OCI-M2 (cell line): ENCODE data around the gene ANKDD1A.

Experiments used
- DNase-seq: peaks from one replicate; lab custom pipeline; 2025; ENCODE audit not compliant: unreplicated experiment; lab: John Stamatoyannopoulos, UW

Gene ANKDD1A

GRCh38 chr15:64960153-64960552 lies 48.5 kb downstream of the ANKDD1A start:
- no peak for DNase-seq

GRCh38 chr15:64961013-64961412 lies 49.3 kb downstream of the ANKDD1A start:
- no peak for DNase-seq

GRCh38 chr15:64969401-64969800 lies 57.7 kb downstream of the ANKDD1A start:
- no peak for DNase-seq

- DNase-seq, result no peak
These were observed 59.0 kb downstream of the ANKDD1A start for GRCh38 chr15:64970698-64971097.

- DNase-seq, result no peak
These were observed 63.7 kb downstream of the ANKDD1A start for GRCh38 chr15:64975390-64975789.

GRCh38 chr15:64979252-64979710 lies 67.6 kb downstream of the ANKDD1A start:
- no peak for DNase-seq

GRCh38 chr15:64981812-64982431 lies 70.2 kb downstream of the ANKDD1A start:
- DNase-seq, result no peak

- no peak for DNase-seq
These were observed 70.8 kb downstream of the ANKDD1A start for GRCh38 chr15:64982472-64982871.

GRCh38 chr15:64985366-64986033 lies 73.8 kb downstream of the ANKDD1A start:
- no peak for DNase-seq

- no peak for DNase-seq
These were observed 75.4 kb downstream of the ANKDD1A start for GRCh38 chr15:64987136-64987535.

- DNase-seq, result peak; percentile 20
These were observed 77.9 kb downstream of the ANKDD1A start, which contains the start of gene SPG21 for GRCh38 chr15:64989416-64990167. Gene SPG21 (minus strand): TSS chr15:64989914. CDS start chr15:64983569, 6,345 bp downstream.

- no peak for DNase-seq
These were observed 78.4 kb downstream of the ANKDD1A start for GRCh38 chr15:64990168-64990470.

- DNase-seq, result no peak
These were observed 79.9 kb downstream of the ANKDD1A start for GRCh38 chr15:64991536-64992135.

GRCh38 chr15:64993290-64993689 lies 81.6 kb downstream of the ANKDD1A start:
- no peak for DNase-seq

- DNase-seq, result no peak
These were observed 85.4 kb downstream of the ANKDD1A start for GRCh38 chr15:64997066-64997465.

- DNase-seq, result no peak
These were observed 86.2 kb downstream of the ANKDD1A start for GRCh38 chr15:64997745-64998375.

GRCh38 chr15:65004993-65005392 lies 93.3 kb downstream of the ANKDD1A start:
- DNase-seq, result no peak

GRCh38 chr15:65006876-65007275 lies 95.2 kb downstream of the ANKDD1A start:
- DNase-seq, result no peak
